CD4-positive, CD25-positive, alpha-beta regulatory T cell (primary cell): ENCODE data around the gene DKK2. TPM values are rescaled to one million over a fixed set of nuclear protein-coding genes. Genes with fewer than 3 reads are reported as not detected.
"Not testable (repeated sequence)": the region's sequence is repeated elsewhere in the genome, so short reads cannot be mapped to it uniquely, and the experiment has no call there.

Experiments used
- ATAC-seq, 2 donors: fragments of 150-1000 bp; cut with Tn5 transposase; one replicate each; pipeline ENCODE4 v1.10.0; 2021; ENCODE audit warnings: low read depth in 2 of 2, moderate number of reproducible peaks in 2 of 2, moderate library complexity in 1 of 2
- DNase-seq, 3 donors: peaks; one replicate each; pipeline versions ENCODE4 v3.0.0 to v3.0.0-alpha.2; 2012 to 2022; ENCODE audit warnings: mixed read lengths in 1 of 3
- H3K27ac ChIP-seq: one replicate; pipeline ENCODE4 v1.7.0; 2013; ENCODE audit warnings: mild to moderate bottlenecking, low read length; ENCODE audit not compliant: insufficient read depth, poor library complexity, severe bottlenecking
- H3K27me3 ChIP-seq: one replicate; pipeline ENCODE4 v1.7.0; 2013; ENCODE audit warnings: low read length; ENCODE audit not compliant: control insufficient read depth, insufficient read depth
- H3K36me3 ChIP-seq: one replicate; pipeline ENCODE4 v1.7.0; 2013; ENCODE audit warnings: mild to moderate bottlenecking, low read length, moderate library complexity; ENCODE audit not compliant: control insufficient read depth, insufficient read depth
- H3K4me1 ChIP-seq: 2 replicates; pipeline ENCODE4 v1.7.0; 2013; ENCODE audit warnings: mild to moderate bottlenecking, low read length; ENCODE audit not compliant: insufficient read depth, control insufficient read depth, poor library complexity, severe bottlenecking
- H3K4me3 ChIP-seq: one replicate; pipeline ENCODE4 v1.7.0; 2013; ENCODE audit warnings: low read depth, mild to moderate bottlenecking, low read length, moderate library complexity
- H3K9me3 ChIP-seq, 2 experiments: 1 replicate in 1 of 2; 2 replicates in 1 of 2; pipeline ENCODE4 v1.7.0; 2013; ENCODE audit warnings: low read length in 2 of 2, mild to moderate bottlenecking in 1 of 2, moderate library complexity in 1 of 2; ENCODE audit not compliant: control insufficient read depth in 2 of 2
- H3K27ac Mint-ChIP-seq, 3 donors: one replicate each; pipeline ENCODE4 v1.8.0; 2020 to 2022; ENCODE audit warnings: mild to moderate bottlenecking in 3 of 3, mixed read lengths in 3 of 3, moderate library complexity in 2 of 3
- H3K27me3 Mint-ChIP-seq: one replicate; pipeline ENCODE4 v1.8.0; 2022; ENCODE audit warnings: mild to moderate bottlenecking, mixed read lengths
- H3K36me3 Mint-ChIP-seq: one replicate; pipeline ENCODE4 v1.8.0; 2020; ENCODE audit warnings: mixed read lengths
- H3K4me1 Mint-ChIP-seq, 4 donors: one replicate each; pipeline ENCODE4 v1.8.0; 2020 to 2022; ENCODE audit warnings: mixed read lengths in 4 of 4, mild to moderate bottlenecking in 1 of 4
- H3K4me3 Mint-ChIP-seq, 4 donors: one replicate each; pipeline ENCODE4 v1.8.0; 2020 to 2022; ENCODE audit warnings: mild to moderate bottlenecking in 4 of 4, mixed read lengths in 4 of 4, moderate library complexity in 3 of 4
- H3K9me3 Mint-ChIP-seq, 7 donors: one replicate each; pipeline ENCODE4 v1.8.0; 2020 to 2022; ENCODE audit warnings: mixed read lengths in 7 of 7, mild to moderate bottlenecking in 3 of 7, moderate library complexity in 2 of 7
- polyA plus RNA-seq, 4 donors: library from polyadenylated mRNA; unstranded; fragments of 300-500 nt; fragmentation: Illumina TruSeq; gene quantifications; one replicate each; pipeline ENCODE4 v1.2.3, GENCODE V29; 2021
- total RNA-seq: library from RNA; stranded (reverse); gene quantifications from one replicate; pipeline ENCODE4 v1.2.3, GENCODE V29; 2022

The DKK2 gene
- total and polyA plus RNA-seq, 5 donors from 2014 or later, result not detected

- Histone ChIP-seq H3K27me3 (no peaks in the 10 kb centered on the region), H3K9me3 (no peaks in the 10 kb centered on the region), H3K4me3 (no peak overlapping the region), H3K4me1 (no peaks in the 10 kb centered on the region), H3K27ac (no peak overlapping the region), H3K36me3 (no peaks in the 10 kb centered on the region)
- no peak for DNase-seq
- Mint-ChIP-seq H3K4me1 (no peaks in the 10 kb centered on the region), H3K9me3 (peaks cover 0 to 4% (median 1%) of the 10 kb centered on the region in 7 donors), H3K4me3 (no peak overlapping the region), H3K27ac (no peak overlapping the region), H3K36me3 (no peaks in the 10 kb centered on the region), H3K27me3 (no peaks in the 10 kb centered on the region)
- ATAC-seq, result no peak
Measured at GRCh38 chr4:106941841-106942240, 94.3 kb downstream of the DKK2 start.

- no peaks in the 10 kb centered on the region for H3K36me3 Mint-ChIP-seq
- no peak for DNase-seq
- Histone ChIP-seq H3K4me3 (no peak overlapping the region), H3K36me3 (no peaks in the 10 kb centered on the region), H3K9me3 (no peaks in the 10 kb centered on the region), H3K27ac (no peak overlapping the region), H3K4me1 (no peaks in the 10 kb centered on the region), H3K27me3 (no peaks in the 10 kb centered on the region)
- H3K27me3 Mint-ChIP-seq, result no peaks in the 10 kb centered on the region
- no peak overlapping the region for H3K27ac Mint-ChIP-seq
- no peak for ATAC-seq
- peaks cover 0 to 2% (median 0%) of the 10 kb centered on the region in 7 donors for H3K9me3 Mint-ChIP-seq
- H3K4me1 Mint-ChIP-seq, result no peaks in the 10 kb centered on the region
- H3K4me3 Mint-ChIP-seq, result no peak overlapping the region
Measured at GRCh38 chr4:106930522-106930921, 105.6 kb downstream of the DKK2 start.

GRCh38 chr4:106929248-106929647 lies 106.9 kb downstream of the DKK2 start:
- Histone ChIP-seq H3K4me1 (no peaks in the 10 kb centered on the region), H3K36me3 (no peaks in the 10 kb centered on the region), H3K27me3 (no peaks in the 10 kb centered on the region), H3K4me3 (no peak overlapping the region), H3K27ac (no peak overlapping the region), H3K9me3 (no peaks in the 10 kb centered on the region)
- H3K4me3 Mint-ChIP-seq, result no peak overlapping the region
- H3K9me3 Mint-ChIP-seq, result peaks cover 0 to 2% (median 0%) of the 10 kb centered on the region in 7 donors
- ATAC-seq (no peak), DNase-seq (no peak)
- H3K4me1 Mint-ChIP-seq, result no peaks in the 10 kb centered on the region
- no peaks in the 10 kb centered on the region for H3K27me3 Mint-ChIP-seq
- H3K27ac Mint-ChIP-seq, result no peak overlapping the region
- no peaks in the 10 kb centered on the region for H3K36me3 Mint-ChIP-seq

- Mint-ChIP-seq H3K27me3 (peaks cover 5% of the 10 kb centered on the region), H3K36me3 (no peaks in the 10 kb centered on the region), H3K4me1 (no peaks in the 10 kb centered on the region), H3K4me3 (no peak overlapping the region), H3K27ac (no peak overlapping the region), H3K9me3 (peaks cover 0 to 6% (median 0%) of the 10 kb centered on the region in 7 donors)
- ATAC-seq (no peak), DNase-seq (no peak)
- Histone ChIP-seq H3K9me3 (no peaks in the 10 kb centered on the region), H3K4me1 (no peaks in the 10 kb centered on the region), H3K36me3 (no peaks in the 10 kb centered on the region), H3K27ac (no peak overlapping the region), H3K27me3 (no peaks in the 10 kb centered on the region), H3K4me3 (no peak overlapping the region)
Measured at GRCh38 chr4:106914223-106914622, 121.9 kb downstream of the DKK2 start.

- H3K27ac Mint-ChIP-seq, result no peak overlapping the region
- no peaks in the 10 kb centered on the region for H3K36me3 Mint-ChIP-seq
- H3K9me3 Mint-ChIP-seq, result peaks cover 0 to 6% (median 3%) of the 10 kb centered on the region in 7 donors
- no peaks in the 10 kb centered on the region for H3K27me3 ChIP-seq
- no peak overlapping the region for H3K27ac ChIP-seq
- H3K27me3 Mint-ChIP-seq, result peaks cover 5% of the 10 kb centered on the region
- no peaks in the 10 kb centered on the region for H3K4me1 ChIP-seq
- no peaks in the 10 kb centered on the region for H3K36me3 ChIP-seq
- H3K4me3 ChIP-seq, result no peak overlapping the region
- ATAC-seq (no peak), DNase-seq (no peak)
- H3K9me3 ChIP-seq, result no peaks in the 10 kb centered on the region
- H3K4me1 Mint-ChIP-seq, result no peaks in the 10 kb centered on the region
- H3K4me3 Mint-ChIP-seq, result no peak overlapping the region
Measured at GRCh38 chr4:106909486-106910188, 126.5 kb downstream of the DKK2 start.

GRCh38 chr4:106908049-106908448 lies 128.1 kb downstream of the DKK2 start:
- H3K36me3 ChIP-seq, H3K27me3 Mint-ChIP-seq, H3K4me1 ChIP-seq, H3K27me3 ChIP-seq, ATAC-seq, H3K27ac ChIP-seq, H3K4me3 ChIP-seq, H3K4me3 Mint-ChIP-seq, H3K27ac Mint-ChIP-seq, H3K9me3 ChIP-seq, H3K9me3 Mint-ChIP-seq, H3K36me3 Mint-ChIP-seq, DNase-seq, H3K4me1 Mint-ChIP-seq: not testable (repeated sequence)

- no peaks in the 10 kb centered on the region for H3K4me1 ChIP-seq
- no peak overlapping the region for H3K27ac ChIP-seq
- H3K27me3 ChIP-seq, result no peaks in the 10 kb centered on the region
- H3K36me3 ChIP-seq, result no peaks in the 10 kb centered on the region
- Mint-ChIP-seq H3K4me3 (no peak overlapping the region), H3K27ac (no peak overlapping the region), H3K4me1 (no peaks in the 10 kb centered on the region), H3K36me3 (no peaks in the 10 kb centered on the region), H3K9me3 (peaks cover 0 to 4% (median 1%) of the 10 kb centered on the region in 7 donors), H3K27me3 (peaks cover 3% of the 10 kb centered on the region)
- H3K9me3 ChIP-seq, result no peaks in the 10 kb centered on the region
- ATAC-seq, result no peak
- no peak overlapping the region for H3K4me3 ChIP-seq
- DNase-seq, result no peak
Measured at GRCh38 chr4:106907216-106907615, 128.9 kb downstream of the DKK2 start.

GRCh38 chr4:106906728-106907127 lies 129.4 kb downstream of the DKK2 start:
- Mint-ChIP-seq H3K36me3 (no peaks in the 10 kb centered on the region), H3K27me3 (no peaks in the 10 kb centered on the region), H3K4me1 (no peaks in the 10 kb centered on the region), H3K9me3 (peaks cover 0 to 4% (median 1%) of the 10 kb centered on the region in 7 donors), H3K27ac (no peak overlapping the region), H3K4me3 (no peak overlapping the region)
- Histone ChIP-seq H3K36me3 (no peaks in the 10 kb centered on the region), H3K4me3 (no peak overlapping the region), H3K27me3 (no peaks in the 10 kb centered on the region), H3K27ac (no peak overlapping the region), H3K9me3 (no peaks in the 10 kb centered on the region), H3K4me1 (no peaks in the 10 kb centered on the region)
- DNase-seq (no peak), ATAC-seq (no peak)
